ENCODE results near the gene RAD51B.

DNA sequence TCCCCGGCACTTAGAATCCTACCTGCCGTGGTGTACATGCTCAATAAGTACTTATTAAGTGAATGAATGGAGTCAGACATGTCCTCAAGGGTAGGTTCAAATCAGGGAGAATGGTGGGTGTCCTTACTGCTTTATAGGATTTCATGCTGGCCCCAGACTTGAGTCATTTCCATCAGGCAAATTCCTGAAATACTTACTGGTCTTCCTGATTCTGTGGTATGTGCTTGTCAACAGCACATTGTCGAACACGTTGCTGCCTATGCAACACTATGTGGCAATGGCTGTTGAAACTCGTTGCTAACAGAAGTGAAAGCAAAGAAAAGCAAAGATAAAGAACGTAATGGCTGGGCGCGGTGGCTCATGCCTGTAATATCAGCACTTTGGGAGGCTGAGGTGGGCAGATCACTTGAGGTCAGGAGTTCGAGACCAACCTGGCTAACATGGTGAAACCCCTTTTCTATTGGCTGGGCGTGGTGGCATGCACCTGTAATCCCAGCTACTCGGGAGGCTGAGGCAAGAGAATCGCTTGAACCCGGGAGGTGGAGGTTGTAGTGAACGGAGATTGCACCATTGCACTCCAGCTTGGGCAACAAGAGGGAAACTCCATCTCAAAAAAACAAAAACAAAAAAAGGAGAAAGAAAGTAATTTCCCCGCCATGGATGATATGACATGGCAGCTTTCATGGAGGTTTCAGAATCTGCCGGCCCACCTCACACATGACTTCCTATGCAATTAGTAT, 758.4 kb downstream of the RAD51B start:
- TF ChIP-seq, protein P1, sequence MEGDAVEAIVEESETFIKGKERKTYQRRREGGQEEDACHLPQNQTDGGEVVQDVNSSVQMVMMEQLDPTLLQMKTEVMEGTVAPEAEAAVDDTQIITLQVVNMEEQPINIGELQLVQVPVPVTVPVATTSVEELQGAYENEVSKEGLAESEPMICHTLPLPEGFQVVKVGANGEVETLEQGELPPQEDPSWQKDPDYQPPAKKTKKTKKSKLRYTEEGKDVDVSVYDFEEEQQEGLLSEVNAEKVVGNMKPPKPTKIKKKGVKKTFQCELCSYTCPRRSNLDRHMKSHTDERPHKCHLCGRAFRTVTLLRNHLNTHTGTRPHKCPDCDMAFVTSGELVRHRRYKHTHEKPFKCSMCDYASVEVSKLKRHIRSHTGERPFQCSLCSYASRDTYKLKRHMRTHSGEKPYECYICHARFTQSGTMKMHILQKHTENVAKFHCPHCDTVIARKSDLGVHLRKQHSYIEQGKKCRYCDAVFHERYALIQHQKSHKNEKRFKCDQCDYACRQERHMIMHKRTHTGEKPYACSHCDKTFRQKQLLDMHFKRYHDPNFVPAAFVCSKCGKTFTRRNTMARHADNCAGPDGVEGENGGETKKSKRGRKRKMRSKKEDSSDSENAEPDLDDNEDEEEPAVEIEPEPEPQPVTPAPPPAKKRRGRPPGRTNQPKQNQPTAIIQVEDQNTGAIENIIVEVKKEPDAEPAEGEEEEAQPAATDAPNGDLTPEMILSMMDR (IDR thresholded peaks at IDR 0.05) = no peak
- no peak for TF ChIP-seq POLR2A (IDR thresholded peaks at IDR 0.05)

Measured in vagina (tissue), 2 donors.